Mesothelial cell of epicardium (in vitro differentiated cells): Measurements from ENCODE around the gene ZBED4. TPM values are rescaled to one million over a fixed set of nuclear protein-coding genes. Genes with fewer than 3 reads are reported as not detected.

Source experiments
- DNase-seq, 2 experiments: peaks; one replicate each; pipeline ENCODE4 v3.0.0; 2021; ENCODE audit warnings: low spot score in 2 of 2; ENCODE audit not compliant: unreplicated experiment in 2 of 2
- H3K27ac Mint-ChIP-seq: 2 replicates; pipeline ENCODE4 v1.8.0; 2021; ENCODE audit warnings: mixed read lengths
- H3K27me3 Mint-ChIP-seq: 2 replicates; pipeline ENCODE4 v1.8.0; 2021; ENCODE audit warnings: low read depth, mixed read lengths
- H3K36me3 Mint-ChIP-seq: 2 replicates; pipeline ENCODE4 v1.8.0; 2021; ENCODE audit warnings: mixed read lengths
- H3K4me1 Mint-ChIP-seq: 2 replicates; pipeline ENCODE4 v1.8.0; 2021; ENCODE audit warnings: mixed read lengths
- H3K4me3 Mint-ChIP-seq: 2 replicates; pipeline ENCODE4 v1.8.0; 2021; ENCODE audit warnings: mild to moderate bottlenecking, moderate library complexity, mixed read lengths
- H3K9me3 Mint-ChIP-seq: 2 replicates; pipeline ENCODE4 v1.8.0; 2021; ENCODE audit warnings: mixed read lengths
- total RNA-seq: library from RNA; stranded (reverse); gene quantifications from 3 replicates; pipeline ENCODE4 v1.2.1, GENCODE V29; 2021
- TF ChIP-seq, protein P1 (sequence below): fragments of 200-600 bp; sonication (generic); IDR thresholded peaks from one replicate; pipeline ENCODE4 v1.5.0; 2021; ENCODE audit warnings: antibody characterized with exemption; ENCODE audit not compliant: unreplicated experiment

Gene ZBED4
- total RNA-seq, 1 donor from 2014 or later: 32.6 TPM

DNA sequence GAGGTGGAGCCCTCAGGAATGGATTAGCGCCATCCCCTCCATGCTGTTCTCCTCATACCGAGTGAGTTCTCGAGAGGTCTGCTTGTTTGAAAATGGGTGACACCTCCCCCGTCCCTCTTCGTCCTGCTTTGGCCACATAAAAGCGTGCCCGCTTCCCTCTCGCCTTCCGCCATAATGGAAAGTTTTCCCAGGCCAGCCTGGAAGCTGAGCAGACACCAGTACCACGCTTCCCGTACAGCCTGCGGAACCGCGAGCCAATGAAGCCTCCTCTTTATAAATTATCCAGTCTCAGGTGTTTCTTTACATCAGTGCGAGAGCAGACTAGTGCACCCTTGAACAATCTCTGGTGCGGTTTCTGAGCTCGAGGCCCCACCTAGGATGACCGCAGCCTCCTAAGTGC lies 51.8 kb downstream of the ZBED4 start:
- H3K27me3 Mint-ChIP-seq: no peaks in the 10 kb centered on the region
- peaks cover 3% of the 10 kb centered on the region for H3K9me3 Mint-ChIP-seq
- H3K27ac Mint-ChIP-seq: no peak overlapping the region
- TF ChIP-seq, protein P1, sequence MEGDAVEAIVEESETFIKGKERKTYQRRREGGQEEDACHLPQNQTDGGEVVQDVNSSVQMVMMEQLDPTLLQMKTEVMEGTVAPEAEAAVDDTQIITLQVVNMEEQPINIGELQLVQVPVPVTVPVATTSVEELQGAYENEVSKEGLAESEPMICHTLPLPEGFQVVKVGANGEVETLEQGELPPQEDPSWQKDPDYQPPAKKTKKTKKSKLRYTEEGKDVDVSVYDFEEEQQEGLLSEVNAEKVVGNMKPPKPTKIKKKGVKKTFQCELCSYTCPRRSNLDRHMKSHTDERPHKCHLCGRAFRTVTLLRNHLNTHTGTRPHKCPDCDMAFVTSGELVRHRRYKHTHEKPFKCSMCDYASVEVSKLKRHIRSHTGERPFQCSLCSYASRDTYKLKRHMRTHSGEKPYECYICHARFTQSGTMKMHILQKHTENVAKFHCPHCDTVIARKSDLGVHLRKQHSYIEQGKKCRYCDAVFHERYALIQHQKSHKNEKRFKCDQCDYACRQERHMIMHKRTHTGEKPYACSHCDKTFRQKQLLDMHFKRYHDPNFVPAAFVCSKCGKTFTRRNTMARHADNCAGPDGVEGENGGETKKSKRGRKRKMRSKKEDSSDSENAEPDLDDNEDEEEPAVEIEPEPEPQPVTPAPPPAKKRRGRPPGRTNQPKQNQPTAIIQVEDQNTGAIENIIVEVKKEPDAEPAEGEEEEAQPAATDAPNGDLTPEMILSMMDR: no peak
- H3K36me3 Mint-ChIP-seq: peaks cover 38% of the 10 kb centered on the region
- H3K4me3 Mint-ChIP-seq: no peak overlapping the region
- DNase-seq: no peak
- H3K4me1 Mint-ChIP-seq: no peaks in the 10 kb centered on the region

- no peaks in the 10 kb centered on the region for H3K27me3 Mint-ChIP-seq
- H3K4me1 Mint-ChIP-seq: no peaks in the 10 kb centered on the region
- TF ChIP-seq, protein P1: no peak
- no peaks in the 10 kb centered on the region for H3K9me3 Mint-ChIP-seq
- no peak overlapping the region for H3K4me3 Mint-ChIP-seq
- H3K27ac Mint-ChIP-seq: no peak overlapping the region
- no peak for DNase-seq
- H3K36me3 Mint-ChIP-seq: peaks cover 34% of the 10 kb centered on the region
These were observed 52.6 kb downstream of the ZBED4 start for GRCh38 chr22:49906071-49906798.

DNA sequence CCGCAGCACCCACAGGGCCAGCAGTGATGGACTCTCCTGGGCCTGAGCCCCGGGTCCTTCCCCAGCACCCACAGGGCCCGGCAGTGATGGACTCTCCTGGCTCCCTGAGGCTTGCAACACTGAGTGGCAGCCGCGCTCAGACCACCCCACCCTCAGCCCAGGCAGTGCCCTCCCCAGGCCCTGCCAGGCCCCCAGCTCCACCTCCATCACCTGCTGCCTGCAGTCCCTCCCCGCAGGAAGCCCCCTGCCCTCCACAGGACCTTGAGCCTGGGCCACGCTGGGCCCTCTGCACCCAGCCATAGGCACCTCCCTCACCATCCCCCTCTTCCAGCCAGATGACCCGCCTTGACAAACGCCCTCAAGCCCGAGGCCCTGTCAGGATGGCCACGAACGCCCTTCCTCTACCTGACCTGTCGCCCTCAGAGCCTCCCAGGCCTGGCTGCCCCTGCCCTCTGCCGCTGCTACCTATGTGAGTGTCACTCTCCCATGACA lies 53.2 kb downstream of the ZBED4 start:
- Mint-ChIP-seq H3K4me1 (no peaks in the 10 kb centered on the region), H3K36me3 (peaks cover 28% of the 10 kb centered on the region), H3K4me3 (no peak overlapping the region), H3K9me3 (no peaks in the 10 kb centered on the region), H3K27me3 (no peaks in the 10 kb centered on the region), H3K27ac (no peak overlapping the region)
- TF ChIP-seq, protein P1: no peak
- no peak for DNase-seq

DNA sequence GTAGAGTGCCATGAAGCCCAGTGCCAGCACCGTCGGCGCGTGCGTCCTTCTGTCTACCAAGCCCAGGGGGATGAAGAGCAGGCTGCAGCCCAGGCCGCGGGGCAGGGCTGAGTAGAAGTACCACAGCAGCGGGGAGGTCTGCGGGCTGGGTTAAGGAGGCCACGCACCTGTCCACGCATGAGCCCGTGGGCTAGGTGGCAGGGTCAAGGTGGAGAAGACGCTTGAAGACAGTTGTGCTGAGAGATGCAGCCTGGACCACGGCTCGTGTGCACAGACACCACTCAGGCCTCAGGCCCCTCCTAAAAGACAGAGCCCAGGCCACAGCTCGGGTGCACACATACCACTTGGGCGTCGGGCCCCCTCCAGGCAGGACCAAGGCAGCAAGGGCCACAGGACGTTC lies 54.2 kb downstream of the ZBED4 start:
- no peaks in the 10 kb centered on the region for H3K4me1 Mint-ChIP-seq
- TF ChIP-seq, protein P1: no peak
- no peak overlapping the region for H3K4me3 Mint-ChIP-seq
- no peaks in the 10 kb centered on the region for H3K27me3 Mint-ChIP-seq
- no peaks in the 10 kb centered on the region for H3K9me3 Mint-ChIP-seq
- DNase-seq: no peak
- peaks cover 25% of the 10 kb centered on the region for H3K36me3 Mint-ChIP-seq
- H3K27ac Mint-ChIP-seq: no peak overlapping the region

DNA sequence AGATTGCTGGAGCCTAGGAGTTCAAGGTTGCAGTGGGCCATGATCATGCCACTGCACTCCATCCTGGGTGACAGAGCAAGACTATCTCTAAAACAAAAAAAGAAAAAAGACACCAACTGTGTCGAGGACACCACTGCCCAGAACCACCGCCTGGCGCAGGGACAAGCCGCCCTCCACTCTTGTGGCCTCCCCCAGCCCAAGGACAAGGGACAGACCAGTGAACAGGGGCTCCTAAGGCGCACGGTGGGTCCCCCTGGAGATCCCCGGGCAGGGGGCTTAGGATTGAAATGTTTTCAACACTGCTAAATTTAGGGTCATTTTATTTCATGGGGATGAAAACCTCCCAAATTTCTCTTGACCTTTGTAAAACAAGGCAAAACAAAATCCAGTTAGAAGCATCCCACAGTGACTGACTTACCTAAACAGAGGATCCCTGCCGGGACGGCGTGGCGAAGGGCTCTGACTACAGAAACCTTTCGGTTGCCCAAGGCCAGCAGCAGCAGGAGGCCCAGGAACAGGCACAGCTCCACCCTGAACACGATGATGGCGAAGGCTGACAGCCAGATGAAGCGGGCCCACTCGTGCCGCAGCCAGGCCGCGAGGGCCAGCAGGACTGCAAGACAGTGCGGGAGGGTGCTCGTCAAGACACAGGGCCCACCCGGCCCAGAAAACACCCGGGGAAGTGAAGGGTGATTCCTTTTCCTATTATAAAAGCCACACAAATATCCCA lies 56.0 kb downstream of the ZBED4 start:
- Mint-ChIP-seq H3K27ac (no peak overlapping the region), H3K27me3 (no peaks in the 10 kb centered on the region), H3K4me3 (no peak overlapping the region), H3K9me3 (no peaks in the 10 kb centered on the region), H3K4me1 (no peaks in the 10 kb centered on the region), H3K36me3 (peaks cover 23% of the 10 kb centered on the region)
- no peak for DNase-seq
- TF ChIP-seq, protein P1: no peak
